OCI-LY1 (cell line): ENCODE results near the gene TIMP4.

Experiments used
- H2AFZ ChIP-seq: fragments of 200-600 bp; sonication (generic), shearing (Covaris generic); 2 replicates; pipeline ENCODE4 v1.6.0; 2014; ENCODE audit warnings: antibody characterized with exemption, mild to moderate bottlenecking, low read length
- H3F3A ChIP-seq: fragments of 200-600 bp; sonication (generic), shearing (Covaris generic); 2 replicates; pipeline ENCODE4 v1.6.0; 2014; ENCODE audit warnings: mild to moderate bottlenecking, antibody characterized with exemption, low read length, moderate library complexity; ENCODE audit not compliant: insufficient read depth
- H3K27ac ChIP-seq: fragments of 200-600 bp; sonication (generic); 2 replicates; pipeline ENCODE4 v1.5.1; 2014; ENCODE audit warnings: low read length, mixed run types, mild to moderate bottlenecking, low read depth; ENCODE audit not compliant: poor library complexity, severe bottlenecking
- H3K27me3 ChIP-seq: fragments of 200-600 bp; sonication (generic); 2 replicates; pipeline ENCODE4 v1.6.0; 2014; ENCODE audit warnings: antibody characterized with exemption, mild to moderate bottlenecking, low read length, moderate library complexity; ENCODE audit not compliant: insufficient read depth
- H3K36me3 ChIP-seq: fragments of 200-600 bp; sonication (generic); 2 replicates; pipeline ENCODE4 v1.6.1; 2014; ENCODE audit warnings: mild to moderate bottlenecking, antibody characterized with exemption, low read length, moderate library complexity, mixed read lengths; ENCODE audit not compliant: insufficient read depth
- H3K4me1 ChIP-seq: fragments of 200-600 bp; sonication (generic); 2 replicates; pipeline ENCODE4 v1.5.1; 2014; ENCODE audit warnings: mild to moderate bottlenecking, low read length, moderate library complexity; ENCODE audit not compliant: insufficient read depth, severe bottlenecking
- H3K4me2 ChIP-seq: fragments of 200-600 bp; sonication (generic), shearing (Covaris generic); 2 replicates; pipeline ENCODE4 v1.6.1; 2014; ENCODE audit warnings: low read length
- H3K4me3 ChIP-seq: fragments of 200-600 bp; sonication (generic); 2 replicates; pipeline ENCODE4 v1.5.1; 2014; ENCODE audit warnings: low read length, low read depth, mild to moderate bottlenecking, mixed read lengths; ENCODE audit not compliant: poor library complexity, severe bottlenecking
- H3K79me2 ChIP-seq: fragments of 200-600 bp; shearing (Covaris generic); 2 replicates; pipeline ENCODE4 v1.6.1; 2016; ENCODE audit warnings: mixed run types, low read length, mixed read lengths; ENCODE audit not compliant: insufficient read depth
- H3K9ac ChIP-seq: fragments of 200-600 bp; sonication (generic), shearing (Covaris generic); 2 replicates; pipeline ENCODE4 v1.6.1; 2014; ENCODE audit warnings: mild to moderate bottlenecking, low read length, mixed read lengths
- H3K9me2 ChIP-seq: fragments of 200-600 bp; sonication (generic), shearing (Covaris generic); 2 replicates; pipeline ENCODE4 v1.6.1; 2014; ENCODE audit warnings: low read depth, mild to moderate bottlenecking, low read length, mixed read lengths
- H3K9me3 ChIP-seq: fragments of 200-600 bp; shearing (Covaris generic); 2 replicates; pipeline ENCODE4 v1.6.1; 2014; ENCODE audit warnings: low read length, mixed read lengths
- H4K20me1 ChIP-seq: fragments of 200-600 bp; sonication (generic), shearing (Covaris generic); 2 replicates; pipeline ENCODE4 v1.6.0; 2016; ENCODE audit warnings: mild to moderate bottlenecking, low read length; ENCODE audit not compliant: insufficient read depth
- EZH2 ChIP-seq: fragments of 200-600 bp; sonication (generic), shearing (Covaris generic); IDR thresholded peaks from 2 replicates; pipeline ENCODE4 v1.8.0; 2017; ENCODE audit warnings: borderline replicate concordance, mixed run types, mild to moderate bottlenecking, antibody characterized with exemption, low read length, moderate library complexity, mixed read lengths
- TF ChIP-seq, protein P1 (sequence below): fragments of 200-600 bp; sonication (generic), shearing (Covaris generic); IDR thresholded peaks from 2 replicates; pipeline ENCODE4 v1.5.1; 2017; ENCODE audit warnings: mild to moderate bottlenecking, antibody characterized with exemption, low read length, moderate library complexity, mixed read lengths

TIMP4 gene

DNA sequence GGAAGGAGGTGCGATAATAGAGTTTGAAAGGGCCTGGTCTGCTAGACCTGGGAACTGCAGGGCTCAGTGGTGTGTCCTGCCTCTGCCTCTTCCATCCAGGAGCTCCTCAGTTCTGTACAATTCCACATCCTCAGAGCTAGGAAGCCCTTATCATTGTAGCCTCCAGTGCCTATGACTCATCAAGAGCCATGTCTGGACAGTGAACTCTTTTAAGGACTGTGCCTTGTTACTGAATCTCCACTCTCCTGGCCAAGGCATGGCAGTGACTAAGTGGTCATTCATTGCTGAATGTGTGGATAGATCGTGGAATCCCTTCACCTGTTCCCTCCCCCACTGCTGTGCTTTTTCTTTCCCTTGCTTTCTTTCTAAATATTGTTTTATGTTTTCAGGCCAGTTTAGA lies 2.9 kb downstream of the TIMP4 start:
- H3K4me2 ChIP-seq: no peak overlapping the region
- H3K9me3 ChIP-seq: no peaks in the 10 kb centered on the region
- 0 out of 2 replicates have a peak, but pooled peaks cover 9% of the 10 kb centered on the region for H3K27me3 ChIP-seq
- H2AFZ ChIP-seq: no peak overlapping the region
- no peaks in the 10 kb centered on the region for H3K9me2 ChIP-seq
- H3K4me1 ChIP-seq: no peaks in the 10 kb centered on the region
- H3K4me3 ChIP-seq: no peak overlapping the region
- no peak overlapping the region for H3K27ac ChIP-seq
- no peaks in the 10 kb centered on the region for H4K20me1 ChIP-seq
- no peaks in the 10 kb centered on the region for H3K79me2 ChIP-seq
- no peak overlapping the region for H3K9ac ChIP-seq
- no peak for TF ChIP-seq EZH2
- TF ChIP-seq, protein P1, sequence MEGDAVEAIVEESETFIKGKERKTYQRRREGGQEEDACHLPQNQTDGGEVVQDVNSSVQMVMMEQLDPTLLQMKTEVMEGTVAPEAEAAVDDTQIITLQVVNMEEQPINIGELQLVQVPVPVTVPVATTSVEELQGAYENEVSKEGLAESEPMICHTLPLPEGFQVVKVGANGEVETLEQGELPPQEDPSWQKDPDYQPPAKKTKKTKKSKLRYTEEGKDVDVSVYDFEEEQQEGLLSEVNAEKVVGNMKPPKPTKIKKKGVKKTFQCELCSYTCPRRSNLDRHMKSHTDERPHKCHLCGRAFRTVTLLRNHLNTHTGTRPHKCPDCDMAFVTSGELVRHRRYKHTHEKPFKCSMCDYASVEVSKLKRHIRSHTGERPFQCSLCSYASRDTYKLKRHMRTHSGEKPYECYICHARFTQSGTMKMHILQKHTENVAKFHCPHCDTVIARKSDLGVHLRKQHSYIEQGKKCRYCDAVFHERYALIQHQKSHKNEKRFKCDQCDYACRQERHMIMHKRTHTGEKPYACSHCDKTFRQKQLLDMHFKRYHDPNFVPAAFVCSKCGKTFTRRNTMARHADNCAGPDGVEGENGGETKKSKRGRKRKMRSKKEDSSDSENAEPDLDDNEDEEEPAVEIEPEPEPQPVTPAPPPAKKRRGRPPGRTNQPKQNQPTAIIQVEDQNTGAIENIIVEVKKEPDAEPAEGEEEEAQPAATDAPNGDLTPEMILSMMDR: no peak
- no peaks in the 10 kb centered on the region for H3K36me3 ChIP-seq
- no peaks in the 10 kb centered on the region for H3F3A ChIP-seq

DNA sequence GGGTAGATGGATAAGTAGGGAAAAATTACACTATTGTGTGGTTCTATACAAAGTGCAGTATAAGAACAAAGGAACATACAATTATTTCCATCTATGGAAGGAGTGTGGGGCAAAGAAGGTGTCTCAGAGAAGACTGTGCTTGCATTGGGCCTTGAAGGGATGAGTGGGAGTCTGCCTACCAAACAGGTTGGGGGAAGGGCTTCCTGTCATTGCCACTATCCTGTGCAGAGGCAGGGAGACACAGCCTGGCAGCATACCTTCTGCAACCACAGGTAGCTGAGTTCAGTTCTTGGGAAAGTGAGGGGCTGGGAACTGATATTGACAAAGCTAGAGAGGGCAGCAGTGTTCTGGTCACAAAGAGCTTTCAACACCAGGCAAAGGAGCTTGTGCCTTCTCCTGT lies 3.4 kb downstream of the TIMP4 start:
- Histone ChIP-seq H3K4me2 (no peak overlapping the region), H3K27me3 (0 out of 2 replicates have a peak, but pooled peaks cover 9% of the 10 kb centered on the region), H3F3A (no peaks in the 10 kb centered on the region), H3K4me3 (no peak overlapping the region), H3K9me2 (no peaks in the 10 kb centered on the region), H3K9ac (no peak overlapping the region), H3K4me1 (no peaks in the 10 kb centered on the region), H3K27ac (no peak overlapping the region), H3K36me3 (no peaks in the 10 kb centered on the region), H3K9me3 (no peaks in the 10 kb centered on the region), H2AFZ (no peak overlapping the region), H3K79me2 (no peaks in the 10 kb centered on the region), H4K20me1 (no peaks in the 10 kb centered on the region)
- TF ChIP-seq, protein P1: no peak
- TF ChIP-seq EZH2: no peak

DNA sequence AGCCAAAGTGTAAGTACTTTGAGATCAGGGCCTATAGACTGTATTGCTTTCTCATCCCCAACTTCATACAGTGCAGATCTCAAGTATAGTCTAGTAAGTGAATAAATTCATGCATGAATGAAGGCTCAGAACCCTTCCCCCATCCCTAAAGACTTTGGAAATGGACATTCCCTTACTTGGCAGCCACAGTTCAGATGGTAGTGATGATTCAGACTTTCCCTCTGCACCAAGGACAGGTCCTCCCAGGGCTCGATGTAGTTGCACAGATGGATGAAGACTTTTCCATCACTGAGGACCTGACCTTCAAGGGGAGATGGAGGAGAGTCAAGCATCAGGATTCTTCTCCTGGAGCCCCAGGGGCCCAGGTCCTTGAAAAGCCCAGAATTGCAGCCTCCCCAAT lies 4.6 kb downstream of the TIMP4 start:
- H2AFZ ChIP-seq: no peak overlapping the region
- no peak overlapping the region for H3K4me2 ChIP-seq
- 0 out of 2 replicates have a peak, but pooled peaks cover 9% of the 10 kb centered on the region for H3K27me3 ChIP-seq
- no peaks in the 10 kb centered on the region for H3K9me2 ChIP-seq
- H3K27ac ChIP-seq: no peak overlapping the region
- no peak overlapping the region for H3K9ac ChIP-seq
- no peak overlapping the region for H3K4me3 ChIP-seq
- no peaks in the 10 kb centered on the region for H3K9me3 ChIP-seq
- H3F3A ChIP-seq: no peaks in the 10 kb centered on the region
- H4K20me1 ChIP-seq: no peaks in the 10 kb centered on the region
- no peaks in the 10 kb centered on the region for H3K36me3 ChIP-seq
- H3K4me1 ChIP-seq: no peaks in the 10 kb centered on the region
- H3K79me2 ChIP-seq: no peaks in the 10 kb centered on the region
- TF ChIP-seq EZH2: no peak
- TF ChIP-seq, protein P1: no peak
